ENCODE results near the gene STARD3.

The STARD3 gene

GRCh38 chr17:39621523-39622379, 15.2 kb upstream of the STARD3 start:
- no peak overlapping the region for H3K27ac ChIP-seq
- no peaks in the 10 kb centered on the region for H3K79me2 ChIP-seq
- H3K9ac ChIP-seq: no peak overlapping the region
- peaks cover 2% of the 10 kb centered on the region for H3K27me3 ChIP-seq (ENCODE audit: control insufficient read depth, insufficient read depth, low read length)
- peak overlapping the region; percentile 29 for H3K4me2 ChIP-seq (ENCODE audit: low read length)
- TF ChIP-seq, protein P1, sequence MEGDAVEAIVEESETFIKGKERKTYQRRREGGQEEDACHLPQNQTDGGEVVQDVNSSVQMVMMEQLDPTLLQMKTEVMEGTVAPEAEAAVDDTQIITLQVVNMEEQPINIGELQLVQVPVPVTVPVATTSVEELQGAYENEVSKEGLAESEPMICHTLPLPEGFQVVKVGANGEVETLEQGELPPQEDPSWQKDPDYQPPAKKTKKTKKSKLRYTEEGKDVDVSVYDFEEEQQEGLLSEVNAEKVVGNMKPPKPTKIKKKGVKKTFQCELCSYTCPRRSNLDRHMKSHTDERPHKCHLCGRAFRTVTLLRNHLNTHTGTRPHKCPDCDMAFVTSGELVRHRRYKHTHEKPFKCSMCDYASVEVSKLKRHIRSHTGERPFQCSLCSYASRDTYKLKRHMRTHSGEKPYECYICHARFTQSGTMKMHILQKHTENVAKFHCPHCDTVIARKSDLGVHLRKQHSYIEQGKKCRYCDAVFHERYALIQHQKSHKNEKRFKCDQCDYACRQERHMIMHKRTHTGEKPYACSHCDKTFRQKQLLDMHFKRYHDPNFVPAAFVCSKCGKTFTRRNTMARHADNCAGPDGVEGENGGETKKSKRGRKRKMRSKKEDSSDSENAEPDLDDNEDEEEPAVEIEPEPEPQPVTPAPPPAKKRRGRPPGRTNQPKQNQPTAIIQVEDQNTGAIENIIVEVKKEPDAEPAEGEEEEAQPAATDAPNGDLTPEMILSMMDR (IDR thresholded peaks at IDR 0.05): peak; percentile 100
- H3K4me1 ChIP-seq: peaks cover 8% of the 10 kb centered on the region
- no peaks in the 10 kb centered on the region for H3K9me3 ChIP-seq (ENCODE audit: control insufficient read depth, low read length)
- H2AFZ ChIP-seq: peak overlapping the region; percentile 59
- H3K4me3 ChIP-seq (ENCODE audit: low read depth, low read length): no peak overlapping the region
- no peaks in the 10 kb centered on the region for H3K36me3 ChIP-seq (ENCODE audit: control insufficient read depth, insufficient read depth, low read length)

- Histone ChIP-seq H3K4me3 (ENCODE audit: low read depth, low read length) (no peak overlapping the region), H3K4me2 (ENCODE audit: low read length) (peak overlapping the region; percentile 29), H3K27me3 (ENCODE audit: control insufficient read depth, insufficient read depth, low read length) (peaks cover 3% of the 10 kb centered on the region), H2AFZ (peak overlapping the region; percentile 59), H3K9me3 (ENCODE audit: control insufficient read depth, low read length) (no peaks in the 10 kb centered on the region), H3K9ac (no peak overlapping the region), H3K36me3 (ENCODE audit: control insufficient read depth, insufficient read depth, low read length) (no peaks in the 10 kb centered on the region), H3K4me1 (peaks cover 13% of the 10 kb centered on the region), H3K79me2 (no peaks in the 10 kb centered on the region), H3K27ac (no peak overlapping the region)
- TF ChIP-seq, protein P1 (IDR thresholded peaks at IDR 0.05): no peak
These were observed 14.5 kb upstream of the STARD3 start for GRCh38 chr17:39622380-39623006.

- H3K4me2 ChIP-seq (ENCODE audit: low read length): no peak overlapping the region
- H3K4me3 ChIP-seq (ENCODE audit: low read depth, low read length): no peak overlapping the region
- no peaks in the 10 kb centered on the region for H3K9me3 ChIP-seq (ENCODE audit: control insufficient read depth, low read length)
- peaks cover 10% of the 10 kb centered on the region for H3K4me1 ChIP-seq
- H3K27ac ChIP-seq: no peak overlapping the region
- no peak overlapping the region for H2AFZ ChIP-seq
- TF ChIP-seq, protein P1 (IDR thresholded peaks at IDR 0.05): peak; percentile 97
- no peaks in the 10 kb centered on the region for H3K79me2 ChIP-seq
- H3K9ac ChIP-seq: no peak overlapping the region
- H3K36me3 ChIP-seq (ENCODE audit: control insufficient read depth, insufficient read depth, low read length): no peaks in the 10 kb centered on the region
- H3K27me3 ChIP-seq (ENCODE audit: control insufficient read depth, insufficient read depth, low read length): peaks cover 3% of the 10 kb centered on the region
These were observed 13.5 kb upstream of the STARD3 start for GRCh38 chr17:39623356-39623950.

DNA sequence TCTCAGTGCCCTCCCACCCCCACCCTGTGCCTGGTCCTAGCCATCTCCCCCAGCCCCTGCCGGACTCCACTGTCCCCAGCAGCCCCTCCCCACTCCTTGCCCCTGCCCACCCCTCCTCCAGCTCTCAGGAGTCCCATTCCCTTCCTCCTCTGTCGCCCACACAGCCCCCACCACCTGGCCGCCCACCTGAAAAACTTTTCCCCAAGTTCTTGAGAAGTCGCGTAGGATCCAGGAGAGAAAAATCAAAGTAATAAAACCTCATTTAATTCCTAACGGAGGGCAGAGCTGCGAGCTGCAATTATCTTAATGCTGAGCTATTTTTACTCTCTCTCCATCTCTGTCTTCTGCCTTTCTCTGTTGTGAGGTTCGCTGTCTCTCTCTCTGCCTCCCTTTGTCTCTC, 12.6 kb upstream of the STARD3 start:
- H3K27me3 ChIP-seq (ENCODE audit: control insufficient read depth, insufficient read depth, low read length): peaks cover 3% of the 10 kb centered on the region
- no peaks in the 10 kb centered on the region for H3K9me3 ChIP-seq (ENCODE audit: control insufficient read depth, low read length)
- no peak overlapping the region for H3K27ac ChIP-seq
- peaks cover 6% of the 10 kb centered on the region for H3K4me1 ChIP-seq
- H3K36me3 ChIP-seq (ENCODE audit: control insufficient read depth, insufficient read depth, low read length): no peaks in the 10 kb centered on the region
- H3K79me2 ChIP-seq: no peaks in the 10 kb centered on the region
- H3K4me3 ChIP-seq (ENCODE audit: low read depth, low read length): no peak overlapping the region
- TF ChIP-seq, protein P1 (IDR thresholded peaks at IDR 0.05): no peak
- H3K4me2 ChIP-seq (ENCODE audit: low read length): no peak overlapping the region
- no peak overlapping the region for H2AFZ ChIP-seq
- H3K9ac ChIP-seq: no peak overlapping the region
